ENCODE results near the gene SNX7. TPM values are rescaled to one million over a fixed set of nuclear protein-coding genes. Genes with fewer than 3 reads are reported as not detected.
A peak's percentile ranks its signal among the peaks of the same experiment; 100 is the strongest.

Gene SNX7
- total RNA-seq, 1 experiment from 2014 or later = 22.8 TPM

DNA sequence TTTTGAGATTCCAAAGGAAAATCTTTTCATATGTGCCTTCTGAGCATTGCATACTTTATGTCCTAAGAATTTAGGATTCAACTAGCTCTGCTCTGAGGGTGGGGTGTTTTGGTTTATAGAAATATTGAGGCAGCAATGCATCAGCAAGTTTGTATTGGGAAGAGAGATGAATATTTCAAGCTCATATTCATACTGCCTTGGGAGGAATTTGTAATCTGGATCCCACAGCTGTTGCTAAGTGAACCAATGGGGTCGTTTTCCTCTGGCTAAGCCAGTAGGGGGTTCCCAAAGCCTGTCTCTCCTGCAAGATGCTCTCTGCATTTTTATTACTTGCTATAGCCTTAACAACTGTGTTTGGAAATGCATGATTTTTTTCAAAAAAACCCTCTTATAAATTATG is 130.6 kb downstream of the SNX7 start:
- CTCF ChIA-PET = interaction anchor here (0.8 kb wide), 1 partner anchor 22 kb away, joined by 3 read pairs; no protein-coding TSS in a partner anchor
- intact Hi-C loops (cut with micrococcal nuclease; ENCODE audit: unreplicated experiment) = loop anchor here (5.0 to 10.0 kb wide), 4 partner anchors 110 to 693 kb away; no protein-coding TSS in a partner anchor
- BruUV-seq (replicated peaks) = no TSS peak
- peaks cover under 1% of the 10 kb centered on the region for H3K9me3 Mint-ChIP-seq (ENCODE audit: low read depth, unreplicated experiment)
- TF ChIP-seq, protein P1, sequence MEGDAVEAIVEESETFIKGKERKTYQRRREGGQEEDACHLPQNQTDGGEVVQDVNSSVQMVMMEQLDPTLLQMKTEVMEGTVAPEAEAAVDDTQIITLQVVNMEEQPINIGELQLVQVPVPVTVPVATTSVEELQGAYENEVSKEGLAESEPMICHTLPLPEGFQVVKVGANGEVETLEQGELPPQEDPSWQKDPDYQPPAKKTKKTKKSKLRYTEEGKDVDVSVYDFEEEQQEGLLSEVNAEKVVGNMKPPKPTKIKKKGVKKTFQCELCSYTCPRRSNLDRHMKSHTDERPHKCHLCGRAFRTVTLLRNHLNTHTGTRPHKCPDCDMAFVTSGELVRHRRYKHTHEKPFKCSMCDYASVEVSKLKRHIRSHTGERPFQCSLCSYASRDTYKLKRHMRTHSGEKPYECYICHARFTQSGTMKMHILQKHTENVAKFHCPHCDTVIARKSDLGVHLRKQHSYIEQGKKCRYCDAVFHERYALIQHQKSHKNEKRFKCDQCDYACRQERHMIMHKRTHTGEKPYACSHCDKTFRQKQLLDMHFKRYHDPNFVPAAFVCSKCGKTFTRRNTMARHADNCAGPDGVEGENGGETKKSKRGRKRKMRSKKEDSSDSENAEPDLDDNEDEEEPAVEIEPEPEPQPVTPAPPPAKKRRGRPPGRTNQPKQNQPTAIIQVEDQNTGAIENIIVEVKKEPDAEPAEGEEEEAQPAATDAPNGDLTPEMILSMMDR (IDR thresholded peaks at IDR 0.05; ENCODE audit: unreplicated experiment) = no peak
- no peaks in the 10 kb centered on the region for H3K36me3 Mint-ChIP-seq (ENCODE audit: insufficient read depth, unreplicated experiment)
- H3K4me3 Mint-ChIP-seq (ENCODE audit: low read depth, unreplicated experiment) = no peak overlapping the region
- no peak overlapping the region for H3K27ac Mint-ChIP-seq (ENCODE audit: unreplicated experiment)
- no peaks in the 10 kb centered on the region for H3K4me1 Mint-ChIP-seq (ENCODE audit: low read depth, unreplicated experiment)
- no peak for DNase-seq
- H3K27me3 Mint-ChIP-seq (ENCODE audit: unreplicated experiment) = no peaks in the 10 kb centered on the region

DNA sequence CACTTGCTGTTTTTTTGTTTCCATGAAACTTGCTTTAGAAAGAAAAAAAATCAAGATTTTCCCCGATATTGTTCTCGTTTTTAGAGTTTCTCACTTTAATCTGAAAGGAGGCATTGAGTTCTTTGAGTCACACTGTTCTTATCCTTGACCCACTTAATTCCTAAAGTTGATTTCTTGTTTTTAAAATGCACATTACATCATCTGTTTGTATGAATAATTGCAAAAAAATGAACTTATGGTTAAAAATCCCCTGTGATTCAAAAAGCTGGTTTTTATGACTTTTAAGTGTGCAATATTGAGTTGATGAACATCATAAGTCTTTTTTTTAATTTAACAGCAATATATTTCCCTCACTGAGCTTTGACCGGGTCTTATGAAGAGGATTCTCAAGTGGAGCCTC is 131.6 kb downstream of the SNX7 start:
- CTCF ChIA-PET = no interaction called here
- BruUV-seq (replicated peaks) = no TSS peak
- Mint-ChIP-seq H3K4me1 (ENCODE audit: low read depth, unreplicated experiment) (no peaks in the 10 kb centered on the region), H3K4me3 (ENCODE audit: low read depth, unreplicated experiment) (no peak overlapping the region), H3K36me3 (ENCODE audit: insufficient read depth, unreplicated experiment) (no peaks in the 10 kb centered on the region), H3K27ac (ENCODE audit: unreplicated experiment) (no peak overlapping the region), H3K9me3 (ENCODE audit: low read depth, unreplicated experiment) (no peaks in the 10 kb centered on the region), H3K27me3 (ENCODE audit: unreplicated experiment) (no peaks in the 10 kb centered on the region)
- TF ChIP-seq, protein P1 (IDR thresholded peaks at IDR 0.05; ENCODE audit: unreplicated experiment) = no peak
- intact Hi-C loops (cut with micrococcal nuclease; ENCODE audit: unreplicated experiment) = loop anchor here (5.0 to 10.0 kb wide), 4 partner anchors 109 to 692 kb away; no protein-coding TSS in a partner anchor
- no peak for DNase-seq

DNA sequence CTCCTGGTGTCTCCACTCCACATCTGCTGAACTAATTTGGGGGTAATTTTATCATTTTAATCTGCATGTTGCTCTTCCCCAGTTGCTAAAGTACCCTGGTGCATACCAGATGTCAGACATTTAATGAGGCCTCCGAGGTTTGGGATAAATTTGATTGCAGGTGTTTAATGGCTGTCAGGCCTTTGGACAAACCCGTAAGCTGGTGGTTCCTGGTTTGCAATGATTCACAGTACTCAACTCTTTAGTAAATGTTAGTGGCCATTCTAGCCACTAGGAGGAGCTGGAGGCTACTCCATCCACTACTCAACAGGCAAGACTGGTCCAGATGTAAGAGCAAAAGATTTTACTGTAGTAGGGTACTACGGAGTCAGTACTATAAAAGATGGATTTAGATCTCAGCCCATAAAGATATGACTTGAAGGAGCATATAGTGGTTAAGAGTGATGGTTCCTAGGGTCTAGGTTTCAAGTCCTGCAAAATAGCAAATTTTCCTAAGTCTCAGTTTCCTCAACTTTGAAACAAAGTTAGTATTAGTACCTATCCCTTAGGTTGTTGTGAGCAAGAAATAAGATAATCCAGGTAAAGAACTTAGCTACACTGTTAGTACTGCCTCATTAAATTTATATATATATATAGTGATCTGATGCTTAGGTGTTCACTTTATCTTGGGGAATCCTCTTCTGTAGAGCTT is 132.8 kb downstream of the SNX7 start:
- H3K36me3 Mint-ChIP-seq (ENCODE audit: insufficient read depth, unreplicated experiment) = no peaks in the 10 kb centered on the region
- no peaks in the 10 kb centered on the region for H3K4me1 Mint-ChIP-seq (ENCODE audit: low read depth, unreplicated experiment)
- peak; percentile 41 for DNase-seq
- TF ChIP-seq, protein P1 (IDR thresholded peaks at IDR 0.05; ENCODE audit: unreplicated experiment) = peak; percentile 39
- CTCF ChIA-PET = interaction anchor here (1.0 kb wide), 1 partner anchor 146 kb away, joined by 3 read pairs; no protein-coding TSS in a partner anchor
- intact Hi-C loops (cut with micrococcal nuclease; ENCODE audit: unreplicated experiment) = loop anchor here (1.0 to 10.0 kb wide), 5 partner anchors 108 to 913 kb away; no protein-coding TSS in a partner anchor
- no peaks in the 10 kb centered on the region for H3K27me3 Mint-ChIP-seq (ENCODE audit: unreplicated experiment)
- H3K9me3 Mint-ChIP-seq (ENCODE audit: low read depth, unreplicated experiment) = no peaks in the 10 kb centered on the region
- H3K4me3 Mint-ChIP-seq (ENCODE audit: low read depth, unreplicated experiment) = no peak overlapping the region
- BruUV-seq (replicated peaks) = no TSS peak
- H3K27ac Mint-ChIP-seq (ENCODE audit: unreplicated experiment) = no peak overlapping the region

DNA sequence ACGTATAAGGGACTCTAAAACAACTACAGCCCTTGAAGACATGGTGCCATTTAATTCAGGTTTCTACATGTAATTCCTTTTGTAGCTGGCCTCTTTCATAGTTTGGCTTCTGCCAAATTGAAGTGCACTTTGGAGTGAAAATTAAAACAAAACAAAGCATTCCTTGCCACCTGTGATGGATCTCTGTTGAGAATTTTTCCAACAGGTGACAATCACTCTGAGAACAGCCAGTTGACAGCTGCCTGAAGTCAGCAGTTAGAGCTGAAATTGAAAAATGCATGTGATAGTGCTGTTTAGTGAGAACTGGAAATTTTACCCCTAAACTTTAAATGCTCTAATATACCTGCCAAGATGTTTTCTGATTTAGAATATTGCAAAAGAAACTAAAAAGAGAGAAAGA is 134.5 kb downstream of the SNX7 start:
- Mint-ChIP-seq H3K36me3 (ENCODE audit: insufficient read depth, unreplicated experiment) (no peaks in the 10 kb centered on the region), H3K4me1 (ENCODE audit: low read depth, unreplicated experiment) (no peaks in the 10 kb centered on the region), H3K9me3 (ENCODE audit: low read depth, unreplicated experiment) (no peaks in the 10 kb centered on the region), H3K27ac (ENCODE audit: unreplicated experiment) (no peak overlapping the region), H3K27me3 (ENCODE audit: unreplicated experiment) (no peaks in the 10 kb centered on the region), H3K4me3 (ENCODE audit: low read depth, unreplicated experiment) (no peak overlapping the region)
- no peak for DNase-seq
- BruUV-seq (replicated peaks) = no TSS peak
- CTCF ChIA-PET = no interaction called here
- intact Hi-C loops (cut with micrococcal nuclease; ENCODE audit: unreplicated experiment) = loop anchor here (10.0 kb wide), 2 partner anchors 189 to 689 kb away; no protein-coding TSS in a partner anchor
- TF ChIP-seq, protein P1 (IDR thresholded peaks at IDR 0.05; ENCODE audit: unreplicated experiment) = no peak
